ENCODE data around the gene CSAD.
"Not testable (repeated sequence)": the region's sequence is repeated elsewhere in the genome, so short reads cannot be mapped to it uniquely, and the experiment has no call there.

Gene CSAD

DNA sequence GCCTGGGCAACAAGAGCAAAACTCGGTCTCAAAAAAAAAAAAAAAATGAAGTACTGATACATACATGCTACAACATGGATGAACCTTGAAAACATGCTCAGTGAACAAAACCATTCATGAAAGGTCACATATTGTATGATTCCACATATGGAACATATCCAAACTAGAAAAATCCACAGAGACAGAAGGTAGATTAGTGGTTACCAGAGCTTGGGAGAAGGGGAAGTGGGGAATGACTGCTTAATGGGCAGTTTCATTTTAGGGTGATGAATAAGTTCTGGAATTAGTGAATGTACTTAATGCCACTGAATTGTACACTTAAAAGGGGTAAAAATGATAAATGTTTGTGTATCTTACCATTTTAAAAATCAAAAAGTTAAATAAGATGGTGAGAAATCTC, 23.6 kb upstream of the CSAD start:
- no peak overlapping the region for H3K4me3 ChIP-seq (replicated peaks; ENCODE audit: low read depth, low read length)
- no peak for DNase-seq (ENCODE audit: low read depth)
- TF ChIP-seq, protein P1, sequence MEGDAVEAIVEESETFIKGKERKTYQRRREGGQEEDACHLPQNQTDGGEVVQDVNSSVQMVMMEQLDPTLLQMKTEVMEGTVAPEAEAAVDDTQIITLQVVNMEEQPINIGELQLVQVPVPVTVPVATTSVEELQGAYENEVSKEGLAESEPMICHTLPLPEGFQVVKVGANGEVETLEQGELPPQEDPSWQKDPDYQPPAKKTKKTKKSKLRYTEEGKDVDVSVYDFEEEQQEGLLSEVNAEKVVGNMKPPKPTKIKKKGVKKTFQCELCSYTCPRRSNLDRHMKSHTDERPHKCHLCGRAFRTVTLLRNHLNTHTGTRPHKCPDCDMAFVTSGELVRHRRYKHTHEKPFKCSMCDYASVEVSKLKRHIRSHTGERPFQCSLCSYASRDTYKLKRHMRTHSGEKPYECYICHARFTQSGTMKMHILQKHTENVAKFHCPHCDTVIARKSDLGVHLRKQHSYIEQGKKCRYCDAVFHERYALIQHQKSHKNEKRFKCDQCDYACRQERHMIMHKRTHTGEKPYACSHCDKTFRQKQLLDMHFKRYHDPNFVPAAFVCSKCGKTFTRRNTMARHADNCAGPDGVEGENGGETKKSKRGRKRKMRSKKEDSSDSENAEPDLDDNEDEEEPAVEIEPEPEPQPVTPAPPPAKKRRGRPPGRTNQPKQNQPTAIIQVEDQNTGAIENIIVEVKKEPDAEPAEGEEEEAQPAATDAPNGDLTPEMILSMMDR (IDR thresholded peaks at IDR 0.05; ENCODE audit: low read length, missing control alignments) = no peak

DNA sequence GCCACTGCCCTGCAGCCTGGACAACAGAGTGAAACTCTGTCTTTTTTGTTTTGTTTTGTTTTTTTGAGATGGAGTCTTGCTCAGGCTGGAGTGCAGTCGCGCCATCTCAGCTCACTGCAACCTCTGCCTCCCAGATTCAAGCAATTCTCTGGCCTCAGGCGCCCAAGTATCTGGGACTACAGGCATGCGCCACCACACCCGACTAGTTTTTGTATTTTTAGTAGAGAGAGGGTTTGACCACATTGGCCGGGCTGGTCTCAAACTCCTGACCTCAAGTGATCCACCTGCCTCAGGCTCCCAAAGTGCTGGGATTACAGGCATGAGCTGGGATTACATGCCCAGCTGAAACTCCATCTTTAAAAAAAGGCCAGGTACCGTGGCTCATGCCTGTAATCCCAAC, 21.6 kb upstream of the CSAD start:
- DNase-seq (ENCODE audit: low read depth); H3K4me3 ChIP-seq (replicated peaks; ENCODE audit: low read depth, low read length): not testable (repeated sequence)

DNA sequence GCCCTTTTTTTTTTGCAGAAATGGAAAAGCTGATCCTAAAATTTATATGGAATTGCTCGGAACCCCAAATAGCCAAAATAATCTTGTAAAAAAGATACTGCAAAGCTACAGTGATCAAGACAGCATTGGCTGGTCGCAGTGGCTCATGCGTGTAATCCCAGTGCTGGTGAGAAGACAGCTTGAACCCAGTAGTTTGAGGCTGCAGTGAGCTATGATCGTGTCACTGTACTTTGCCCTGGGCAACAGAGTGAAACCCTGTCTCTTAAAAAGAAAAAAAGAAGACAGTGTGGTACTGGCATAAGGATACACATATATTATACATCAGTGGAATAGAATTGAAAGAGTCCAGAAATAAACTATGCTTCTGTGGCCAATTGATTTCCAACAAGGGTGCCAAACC, 20.9 kb upstream of the CSAD start:
- TF ChIP-seq, protein P1 (IDR thresholded peaks at IDR 0.05; ENCODE audit: low read length, missing control alignments) = no peak
- H3K4me3 ChIP-seq (replicated peaks; ENCODE audit: low read depth, low read length) = no peak overlapping the region
- no peak for DNase-seq (ENCODE audit: low read depth)

DNA sequence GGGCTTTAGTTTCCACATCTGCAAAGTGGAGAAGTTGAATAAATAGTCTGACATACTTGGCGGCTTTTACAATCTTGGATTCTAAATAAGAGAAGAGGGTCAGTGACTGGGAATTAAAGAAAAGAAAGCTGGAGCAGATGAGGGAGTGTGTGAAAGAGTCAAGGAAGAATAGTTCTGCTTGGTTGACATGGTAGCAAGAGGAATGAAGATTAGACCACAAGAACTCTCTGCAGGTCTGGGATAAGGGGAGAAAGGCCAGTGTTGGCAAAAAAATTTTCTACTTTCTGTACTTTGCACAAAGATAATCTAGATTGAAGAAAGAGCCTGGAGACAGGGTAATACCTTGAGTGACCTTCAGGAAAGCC, 20.4 kb upstream of the CSAD start:
- H3K4me3 ChIP-seq (replicated peaks; ENCODE audit: low read depth, low read length) = no peak overlapping the region
- no peak for DNase-seq (ENCODE audit: low read depth)
- TF ChIP-seq, protein P1 (IDR thresholded peaks at IDR 0.05; ENCODE audit: low read length, missing control alignments) = no peak

DNA sequence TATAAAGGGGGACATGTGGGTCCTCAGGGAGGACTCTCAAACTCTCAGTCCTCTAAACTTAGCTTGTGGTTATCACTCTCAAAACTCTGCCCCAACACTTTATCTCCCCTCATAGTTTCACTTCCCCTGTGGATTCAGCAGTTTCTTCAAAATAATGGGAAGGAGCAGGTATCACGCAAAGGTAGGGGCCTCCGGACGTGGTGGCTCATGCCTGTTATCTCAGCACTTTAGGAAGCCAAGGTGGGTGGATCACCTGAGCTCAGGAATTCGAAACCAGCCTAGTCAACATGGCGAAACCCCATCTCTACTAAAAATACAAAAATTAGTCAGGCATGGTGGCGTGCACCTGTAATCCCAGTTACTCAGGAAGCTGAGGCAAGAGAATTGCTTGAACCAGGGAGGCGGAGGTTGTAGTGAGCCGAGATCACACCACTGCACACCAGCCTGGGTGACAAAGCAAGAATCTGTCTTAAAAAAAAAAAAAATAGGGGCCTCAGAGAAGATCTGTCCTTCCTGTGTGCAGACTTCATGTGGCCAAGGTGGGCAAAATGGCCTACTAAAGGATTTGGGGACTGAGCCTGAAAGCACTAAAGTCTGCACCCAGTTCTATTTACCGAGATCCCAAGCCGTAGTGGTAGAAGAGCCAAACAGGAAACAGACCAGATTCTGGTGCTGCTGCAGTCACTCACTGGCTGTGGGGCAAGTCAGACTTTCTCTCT, 19.9 kb upstream of the CSAD start:
- no peak overlapping the region for H3K4me3 ChIP-seq (replicated peaks; ENCODE audit: low read depth, low read length)
- no peak for DNase-seq (ENCODE audit: low read depth)
- TF ChIP-seq, protein P1 (IDR thresholded peaks at IDR 0.05; ENCODE audit: low read length, missing control alignments) = no peak

DNA sequence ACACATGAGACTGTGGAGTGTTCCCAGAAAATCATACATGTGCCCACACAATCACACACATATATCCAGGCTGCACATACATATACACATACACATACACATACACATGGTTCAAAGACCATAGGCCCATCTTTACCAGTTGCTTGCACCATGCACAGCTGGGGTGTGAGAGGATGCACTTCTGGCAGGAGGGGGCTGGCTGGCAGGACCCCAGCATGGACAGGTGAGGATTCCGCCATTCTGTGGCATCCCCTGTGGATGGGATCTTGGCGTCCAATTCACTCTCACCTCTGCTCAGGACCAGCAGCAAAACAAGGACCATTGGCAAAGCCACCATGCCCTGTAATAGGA, 19.4 kb upstream of the CSAD start:
- DNase-seq (ENCODE audit: low read depth) = no peak
- H3K4me3 ChIP-seq (replicated peaks; ENCODE audit: low read depth, low read length) = no peak overlapping the region
- TF ChIP-seq, protein P1 (IDR thresholded peaks at IDR 0.05; ENCODE audit: low read length, missing control alignments) = no peak

DNA sequence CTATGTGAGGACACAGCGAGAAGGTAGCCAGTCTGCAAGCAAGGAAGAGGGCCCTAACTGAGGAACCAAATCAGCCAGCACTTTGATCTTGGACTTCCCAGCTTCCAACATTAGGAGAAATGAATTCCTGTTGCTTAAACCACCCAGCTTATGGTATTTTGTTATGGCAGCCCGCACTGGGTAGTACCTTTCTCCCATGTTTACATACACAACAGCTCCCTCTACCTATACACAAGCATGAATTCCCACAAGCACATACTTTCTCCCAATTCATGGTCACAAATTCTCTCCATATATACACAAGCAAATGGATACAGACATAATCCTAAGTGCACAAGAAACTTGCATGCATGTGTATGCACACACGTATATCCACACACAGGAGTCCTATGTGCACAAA, 19.0 kb upstream of the CSAD start:
- TF ChIP-seq, protein P1 (IDR thresholded peaks at IDR 0.05; ENCODE audit: low read length, missing control alignments) = no peak
- DNase-seq (ENCODE audit: low read depth) = no peak
- no peak overlapping the region for H3K4me3 ChIP-seq (replicated peaks; ENCODE audit: low read depth, low read length)

Data from fibroblast of pulmonary artery (primary cell).